ENCODE results near the gene MORN2.

DNA sequence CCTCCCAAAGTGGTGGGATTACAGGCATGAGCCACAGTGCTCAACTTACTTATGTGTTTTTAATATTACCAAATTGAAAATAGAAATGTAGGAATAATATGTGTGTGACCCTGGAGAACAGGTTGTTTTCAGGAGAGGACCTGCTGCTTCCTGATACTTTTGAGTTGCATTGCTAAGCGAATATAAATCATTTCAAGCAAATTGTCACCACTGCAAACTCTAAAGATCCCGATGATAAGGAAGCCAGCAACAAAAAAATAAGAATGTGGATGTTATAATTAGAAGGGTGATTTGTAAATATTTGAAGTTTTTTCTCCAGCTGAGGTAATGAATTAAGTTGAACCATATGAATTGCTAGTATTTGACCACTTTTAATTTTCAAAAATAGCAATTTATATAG is 54.8 kb downstream of the MORN2 start:
- TF ChIP-seq, protein P1, sequence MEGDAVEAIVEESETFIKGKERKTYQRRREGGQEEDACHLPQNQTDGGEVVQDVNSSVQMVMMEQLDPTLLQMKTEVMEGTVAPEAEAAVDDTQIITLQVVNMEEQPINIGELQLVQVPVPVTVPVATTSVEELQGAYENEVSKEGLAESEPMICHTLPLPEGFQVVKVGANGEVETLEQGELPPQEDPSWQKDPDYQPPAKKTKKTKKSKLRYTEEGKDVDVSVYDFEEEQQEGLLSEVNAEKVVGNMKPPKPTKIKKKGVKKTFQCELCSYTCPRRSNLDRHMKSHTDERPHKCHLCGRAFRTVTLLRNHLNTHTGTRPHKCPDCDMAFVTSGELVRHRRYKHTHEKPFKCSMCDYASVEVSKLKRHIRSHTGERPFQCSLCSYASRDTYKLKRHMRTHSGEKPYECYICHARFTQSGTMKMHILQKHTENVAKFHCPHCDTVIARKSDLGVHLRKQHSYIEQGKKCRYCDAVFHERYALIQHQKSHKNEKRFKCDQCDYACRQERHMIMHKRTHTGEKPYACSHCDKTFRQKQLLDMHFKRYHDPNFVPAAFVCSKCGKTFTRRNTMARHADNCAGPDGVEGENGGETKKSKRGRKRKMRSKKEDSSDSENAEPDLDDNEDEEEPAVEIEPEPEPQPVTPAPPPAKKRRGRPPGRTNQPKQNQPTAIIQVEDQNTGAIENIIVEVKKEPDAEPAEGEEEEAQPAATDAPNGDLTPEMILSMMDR (IDR thresholded peaks at IDR 0.05) = no peak
- no peak for TF ChIP-seq EZH2 (IDR thresholded peaks at IDR 0.05)
